ENCODE measurements around the gene LRRC2. TPM values are rescaled to one million over a fixed set of nuclear protein-coding genes. Genes with fewer than 3 reads are reported as not detected.

LRRC2 gene
- total RNA-seq, 3 donors from 2014 or later = 1.5 to 13.8 (median 2.0) TPM

GRCh38 chr3:46466273-46466672 is 99.8 kb downstream of the LRRC2 start:
- intact Hi-C loops (cut with DNase I; ENCODE audit: low total_unique reads) = no loop called here
- no peak for TF ChIP-seq CTCF (IDR thresholded peaks at IDR 0.05)
- no peak for TF ChIP-seq POLR2AphosphoS5 (IDR thresholded peaks at IDR 0.05)
- no peak for TF ChIP-seq POLR2A (IDR thresholded peaks at IDR 0.05)
- Histone ChIP-seq H3K27me3 (peaks cover 0 to 9% of the 10 kb centered on the region in 2 donors), H3K36me3 (no peaks in the 10 kb centered on the region), H3K9me3 (no peaks in the 10 kb centered on the region), H3K4me1 (no peaks in the 10 kb centered on the region), H3K27ac (no peak overlapping the region), H3K4me3 (no peak overlapping the region)
- no peak for DNase-seq (ENCODE audit: low spot score in 2 of 2)

Other genes starting within 250 kb of the LRRC2 start
- 1 to 10 TPM; 1.3 to 2.2 (median 2.0) TPM for gene CCR2, start 212.2 kb downstream of the LRRC2 start, total RNA-seq
- under 1 TPM; 0.73 to 0.98 (median 0.96) TPM for gene CCR5, start 195.4 kb downstream of the LRRC2 start, total RNA-seq
- 1 to 10 TPM; 3.8 to 9.2 (median 4.1) TPM for gene CCRL2, start 159.0 kb downstream of the LRRC2 start, total RNA-seq
- gene LTF, start 101.4 kb downstream of the LRRC2 start, total RNA-seq = 100 to 1,000 TPM in 2 of 3 donors, 10 to 100 TPM in 1; 78.7 to 282 (median 190) TPM
- gene RTP3, start 68.3 kb downstream of the LRRC2 start, total RNA-seq = not detected
- gene FAM240A, start 46.2 kb upstream of the LRRC2 start, total RNA-seq = not detected
- gene ALS2CL, start 127.4 kb upstream of the LRRC2 start, total RNA-seq = 10 to 100 TPM in 2 of 3 donors, 1 to 10 TPM in 1; 6.7 to 22.9 (median 20.6) TPM
- not detected for gene TMIE, start 135.1 kb upstream of the LRRC2 start, total RNA-seq
- 1 to 10 TPM in 2 of 3 donors, not detected in 1; 2.9 to 3.6 TPM for gene PRSS50, start 151.6 kb upstream of the LRRC2 start, total RNA-seq

Measured in breast epithelium (tissue), 4 donors.